ENCODE data around the gene ACO1.

GRCh38 chr9:32503008-32503407 lies 118.6 kb downstream of the ACO1 start:
- TF ChIP-seq SP2 (IDR thresholded peaks at IDR 0.05; ENCODE audit: extremely low read depth, low read depth, low read length, poor library complexity, severe bottlenecking) (no peak), CTCF (IDR thresholded peaks at IDR 0.05 in 2 of 3, conservative IDR thresholded peaks at IDR 0.05 in 1 of 3; ENCODE audit: insufficient read depth in 2 of 3, low read depth in 1 of 3, low read length in 3 of 3) (no peak), HOXB6 (CRISPR knock-in tag; IDR thresholded peaks at IDR 0.05; ENCODE audit: borderline replicate concordance) (no peak), ZBTB7A (IDR thresholded peaks at IDR 0.05; ENCODE audit: borderline replicate concordance, control insufficient read depth, low read depth, low read length) (no peak), ZNF174 (CRISPR knock-in tag; IDR thresholded peaks at IDR 0.05) (no peak), MAZ (CRISPR knock-in tag; conservative IDR thresholded peaks at IDR 0.05 in 1 of 2, IDR thresholded peaks at IDR 0.05 in 1 of 2) (no peak), POLR2A (conservative IDR thresholded peaks at IDR 0.05) (no peak), LEF1 (IDR thresholded peaks at IDR 0.05) (no peak), FOXK1 (CRISPR knock-in tag; IDR thresholded peaks at IDR 0.05; ENCODE audit: borderline replicate concordance) (no peak), SPI1 (IDR thresholded peaks at IDR 0.05; ENCODE audit: borderline replicate concordance, low read depth, low read length) (no peak), SIN3A (IDR thresholded peaks at IDR 0.05; ENCODE audit: borderline replicate concordance in 2 of 2, control insufficient read depth in 1 of 2, low read depth in 2 of 2, low read length in 2 of 2) (no peak)

Measured in K562 (cell line).